Hepatocyte (in vitro differentiated cells): ENCODE data around the gene MRPS18B. TPM values are rescaled to one million over a fixed set of nuclear protein-coding genes. Genes with fewer than 3 reads are reported as not detected.
A peak's percentile ranks its signal among the peaks of the same experiment; 100 is the strongest.

Source experiments
- DNase-seq: peaks from one replicate; pipeline ENCODE4 v3.0.0-alpha.2; 2016; ENCODE audit warnings: low spot score
- H2AFZ ChIP-seq: fragments of 200-600 bp; sonication (generic); 2 replicates; pipeline ENCODE4 v1.6.0; 2016; ENCODE audit warnings: antibody characterized with exemption, mild to moderate bottlenecking
- H3K27ac ChIP-seq: fragments of 200-600 bp; sonication (generic); 2 replicates; pipeline ENCODE4 v1.5.1; 2016; ENCODE audit warnings: mild to moderate bottlenecking
- H3K27me3 ChIP-seq: fragments of 200-600 bp; sonication (generic); 2 replicates; pipeline ENCODE4 v1.6.1; 2016
- H3K36me3 ChIP-seq: fragments of 200-600 bp; sonication (generic); replicated peaks from 2 replicates; pipeline ENCODE4 v1.5.1; 2016; ENCODE audit warnings: low read depth; ENCODE audit not compliant: insufficient read depth
- H3K4me1 ChIP-seq: fragments of 200-600 bp; sonication (generic); 2 replicates; pipeline ENCODE4 v1.5.1; 2016; ENCODE audit warnings: mild to moderate bottlenecking, moderate library complexity; ENCODE audit not compliant: insufficient read depth
- H3K4me2 ChIP-seq: fragments of 200-600 bp; sonication (generic); 2 replicates; pipeline ENCODE4 v1.6.0; 2016
- H3K4me3 ChIP-seq: fragments of 200-600 bp; sonication (generic); 2 replicates; pipeline ENCODE4 v1.5.1; 2016; ENCODE audit warnings: mild to moderate bottlenecking
- H3K79me2 ChIP-seq: fragments of 200-600 bp; sonication (generic); 2 replicates; pipeline ENCODE4 v1.6.0; 2017; ENCODE audit warnings: mild to moderate bottlenecking
- H3K9me2 ChIP-seq: fragments of 200-600 bp; sonication (generic); replicated peaks from 2 replicates; pipeline ENCODE4 v1.6.0; 2017; ENCODE audit warnings: mild to moderate bottlenecking; ENCODE audit not compliant: insufficient read depth
- H3K9me3 ChIP-seq: fragments of 200-600 bp; sonication (generic); 2 replicates; pipeline ENCODE4 v1.5.1; 2016; ENCODE audit warnings: low read depth, mild to moderate bottlenecking
- H4K20me1 ChIP-seq: fragments of 200-600 bp; sonication (generic); 2 replicates; pipeline ENCODE4 v1.6.0; 2016; ENCODE audit warnings: mild to moderate bottlenecking; ENCODE audit not compliant: insufficient read depth, poor library complexity, severe bottlenecking
- CTCF ChIP-seq: fragments of 200-600 bp; sonication (generic); IDR thresholded peaks from 2 replicates; pipeline ENCODE4 v1.5.1; 2016; ENCODE audit warnings: antibody characterized with exemption, mild to moderate bottlenecking; ENCODE audit not compliant: poor library complexity
- EZH2 ChIP-seq: fragments of 200-600 bp; sonication (generic); IDR thresholded peaks from 2 replicates; pipeline ENCODE4 v1.6.1; 2016; ENCODE audit warnings: antibody characterized with exemption, mild to moderate bottlenecking, borderline replicate concordance
- EZH2phosphoT487 ChIP-seq: fragments of 200-600 bp; sonication (generic); IDR thresholded peaks from one replicate; pipeline ENCODE4 v1.6.1; 2018; ENCODE audit warnings: antibody characterized with exemption, mild to moderate bottlenecking, low read depth, moderate library complexity; ENCODE audit not compliant: unreplicated experiment, severe bottlenecking
- WGBS: methylation state at CpG from one replicate; pipeline ENCODE4 v1.1.6; 2016; ENCODE audit warnings: low lambda C conversion rate; ENCODE audit errors: missing lambda C conversion rate; 5-methylcytosine and 5-hydroxymethylcytosine counted together
- polyA plus RNA-seq: library from polyadenylated mRNA; unstranded; fragments of >200 nt; fragmentation: Nextera tagmentation; extraction: Ambion mirVana; gene quantifications from 2 replicates; pipeline ENCODE4 v1.2.1, GENCODE V29; 2016
- total RNA-seq: library from RNA; depleted of rRNA; stranded (reverse); fragments of >200 nt; gene quantifications from 2 replicates; pipeline ENCODE4 v1.2.3, GENCODE V29; 2014

The MRPS18B gene
- total and polyA plus RNA-seq, 2 experiments from 2014 or later, result 38.7 to 59.4 TPM

DNA sequence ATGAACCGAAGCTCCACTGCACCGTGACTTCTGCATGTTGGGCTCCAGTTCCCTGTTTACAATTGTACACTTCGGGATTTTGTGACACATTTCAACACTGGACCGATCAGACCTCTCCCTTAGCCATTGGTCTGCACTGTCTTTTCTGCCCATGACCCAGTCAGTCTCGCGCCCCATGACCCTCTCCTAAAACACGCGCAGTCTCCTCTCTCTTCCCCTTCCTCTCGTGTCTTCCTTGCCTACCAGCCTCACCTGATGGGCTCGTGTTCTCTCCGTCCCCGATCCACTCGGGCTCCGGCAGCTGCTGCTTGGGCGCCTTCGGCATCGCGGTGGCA lies 46.9 kb upstream of the MRPS18B start:
- WGBS, result 3% methylated on average over 18 of the region's 18 CpGs
- peak overlapping the region; percentile 77 for H3K4me2 ChIP-seq
- peaks cover 39% of the 10 kb centered on the region for H3K79me2 ChIP-seq
- peaks cover 17% of the 10 kb centered on the region for H3K4me1 ChIP-seq
- no peak for DNase-seq
- H2AFZ ChIP-seq, result peak overlapping the region; percentile 69
- no peaks in the 10 kb centered on the region for H3K36me3 ChIP-seq
- H3K27ac ChIP-seq, result peak overlapping the region; percentile 87
- peaks cover 36% of the 10 kb centered on the region for H4K20me1 ChIP-seq
- no peaks in the 10 kb centered on the region for H3K9me3 ChIP-seq
- H3K4me3 ChIP-seq, result peak overlapping the region; percentile 26
- no peaks in the 10 kb centered on the region for H3K27me3 ChIP-seq
- TF ChIP-seq CTCF, result no peak
- no peak for TF ChIP-seq EZH2
- TF ChIP-seq EZH2phosphoT487, result no peak
- no peaks in the 10 kb centered on the region for H3K9me2 ChIP-seq

DNA sequence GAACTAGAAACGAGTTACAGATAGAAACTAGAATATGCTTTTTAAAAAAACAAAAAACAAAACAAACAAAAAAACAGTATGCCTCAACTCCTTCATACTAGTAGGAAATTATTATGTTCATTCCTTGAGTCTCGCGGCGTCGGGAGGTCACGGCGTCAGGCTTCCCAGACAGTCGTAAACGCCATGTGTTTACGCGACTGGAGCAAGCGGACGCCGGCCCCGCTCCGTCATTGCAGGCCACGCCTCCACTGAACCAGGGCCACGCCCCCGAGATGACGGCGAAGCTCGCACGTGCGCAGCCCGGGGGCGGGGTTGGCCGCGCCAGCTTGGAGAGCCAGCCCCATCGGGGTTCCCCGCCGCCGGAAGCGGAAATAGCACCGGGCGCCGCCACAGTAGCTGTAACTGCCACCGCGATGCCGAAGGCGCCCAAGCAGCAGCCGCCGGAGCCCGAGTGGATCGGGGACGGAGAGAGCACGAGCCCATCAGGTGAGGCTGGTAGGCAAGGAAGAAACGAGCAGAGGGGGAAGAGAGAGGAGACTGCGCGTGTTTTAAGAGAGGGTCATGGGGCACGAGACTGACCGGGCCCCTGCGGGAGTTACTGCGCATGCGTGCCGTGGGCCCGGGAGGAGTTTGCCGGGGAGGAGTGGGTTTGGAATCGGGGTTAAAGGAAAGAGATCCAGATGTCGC lies 46.4 kb upstream of the MRPS18B start, which contains the start of gene ABCF1:
ABCF1 (plus strand) TSS at position 368 of the 687 bp plus-strand sequence; CDS start at position 414, 46 bp downstream.
- Histone ChIP-seq H3K4me2 (peak within 1 kb of the TSS; percentile 83), H3K4me3 (peak within 1 kb of the TSS; percentile 43), H3K27me3 (no peaks in the 10 kb centered on the region), H3K9me2 (no peaks in the 10 kb centered on the region), H3K9me3 (no peaks in the 10 kb centered on the region), H3K27ac (peak within 1 kb of the TSS; percentile 95), H3K79me2 (peaks cover 41% of the 10 kb centered on the region), H2AFZ (peak within 1 kb of the TSS; percentile 69), H3K36me3 (no peaks in the 10 kb centered on the region), H4K20me1 (peaks cover 36% of the 10 kb centered on the region), H3K4me1 (peaks cover 17% of the 10 kb centered on the region)
- DNase-seq, result peak; percentile 100
- WGBS, result 2% methylated on average over 58 of the region's 59 CpGs
- TF ChIP-seq EZH2 (no peak), CTCF (no peak), EZH2phosphoT487 (no peak)

DNA sequence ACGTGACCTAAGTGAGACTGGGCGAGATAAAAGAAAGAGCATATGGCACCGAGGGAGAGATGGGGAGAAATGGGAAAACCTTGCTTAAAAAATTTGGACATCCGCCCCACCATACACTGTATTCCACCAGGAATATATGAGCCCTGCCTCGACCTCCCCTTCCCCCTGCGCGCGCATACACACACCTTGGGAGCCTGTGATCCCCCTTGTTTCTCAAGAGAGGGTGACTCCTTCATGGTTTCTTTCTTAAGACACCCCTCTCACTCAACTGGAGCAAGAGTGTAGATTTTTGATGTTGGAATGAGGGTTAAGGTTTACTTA lies 45.9 kb upstream of the MRPS18B start:
- Histone ChIP-seq H3K9me3 (no peaks in the 10 kb centered on the region), H4K20me1 (peaks cover 39% of the 10 kb centered on the region), H3K79me2 (peaks cover 46% of the 10 kb centered on the region), H3K9me2 (no peaks in the 10 kb centered on the region), H3K36me3 (no peaks in the 10 kb centered on the region), H3K27me3 (no peaks in the 10 kb centered on the region), H2AFZ (no peak overlapping the region), H3K4me1 (peaks cover 17% of the 10 kb centered on the region), H3K4me2 (peak overlapping the region; percentile 83), H3K4me3 (peak overlapping the region; percentile 43), H3K27ac (peak overlapping the region; percentile 95)
- no peak for TF ChIP-seq EZH2phosphoT487
- no peak for TF ChIP-seq EZH2
- TF ChIP-seq CTCF, result no peak
- DNase-seq, result no peak
- WGBS, result under 1% methylated on average over 8 of the region's 8 CpGs
